Mesenchymal stem cell (in vitro differentiated cells and primary cell): Measurements from ENCODE around the gene MIPEP.

Experiments used
- DNase-seq: peaks from one replicate; pipeline ENCODE4 v3.0.0-alpha.2; 2013
- H2AFZ ChIP-seq: one replicate; pipeline ENCODE4 v1.6.1; 2013; ENCODE audit warnings: low read depth, mild to moderate bottlenecking, control low read depth, inconsistent platforms, low read length, moderate library complexity
- H2AK5ac ChIP-seq: 2 replicates; pipeline ENCODE4 v1.6.1; 2013; ENCODE audit warnings: low read length, moderate library complexity, mild to moderate bottlenecking, inconsistent platforms; ENCODE audit not compliant: severe bottlenecking
- H2BK120ac ChIP-seq: one replicate; pipeline ENCODE4 v1.6.1; 2013; ENCODE audit warnings: low read depth, mild to moderate bottlenecking, inconsistent platforms, low read length, moderate library complexity
- H2BK12ac ChIP-seq, 2 experiments: one replicate each; pipeline ENCODE4 v1.6.1; 2013; ENCODE audit warnings: inconsistent platforms in 2 of 2, low read length in 2 of 2, mild to moderate bottlenecking in 2 of 2, moderate library complexity in 2 of 2, control low read depth in 1 of 2
- H2BK15ac ChIP-seq: one replicate; pipeline ENCODE4 v1.6.1; 2013; ENCODE audit warnings: mild to moderate bottlenecking, low read depth, inconsistent platforms; ENCODE audit not compliant: poor library complexity, severe bottlenecking
- H2BK5ac ChIP-seq: 2 replicates; pipeline ENCODE4 v1.6.1; 2013; ENCODE audit warnings: low read depth, mild to moderate bottlenecking, low read length, control low read depth, inconsistent platforms; ENCODE audit not compliant: poor library complexity, severe bottlenecking
- H3K14ac ChIP-seq, 2 experiments: one replicate each; pipeline ENCODE4 v1.6.1; 2013; ENCODE audit warnings: inconsistent platforms in 2 of 2, low read length in 2 of 2, control low read depth in 1 of 2, mild to moderate bottlenecking in 1 of 2, moderate library complexity in 1 of 2
- H3K18ac ChIP-seq, 2 experiments: one replicate each; pipeline ENCODE4 v1.6.1; 2013; ENCODE audit warnings: inconsistent platforms in 2 of 2, low read length in 2 of 2, control low read depth in 1 of 2, low read depth in 1 of 2, mild to moderate bottlenecking in 1 of 2
- H3K23ac ChIP-seq, 2 experiments: one replicate each; pipeline ENCODE4 v1.6.1; 2013; ENCODE audit warnings: inconsistent platforms in 2 of 2, low read length in 2 of 2, mild to moderate bottlenecking in 2 of 2, moderate library complexity in 2 of 2, control low read depth in 1 of 2
- H3K27ac ChIP-seq: 2 replicates; pipeline ENCODE4 v1.5.1; 2013; ENCODE audit warnings: mild to moderate bottlenecking, moderate library complexity, low read length, control low read depth, inconsistent platforms; ENCODE audit not compliant: poor library complexity, severe bottlenecking
- H3K27me3 ChIP-seq, 2 experiments: 2 replicates each; pipeline versions ENCODE4 v1.6.1 to v1.7.0; 2013; ENCODE audit warnings: low read length in 2 of 2, mild to moderate bottlenecking in 2 of 2, moderate library complexity in 2 of 2, control low read depth in 1 of 2, inconsistent platforms in 1 of 2; ENCODE audit not compliant: control insufficient read depth in 1 of 2, insufficient read depth in 1 of 2
- H3K36me3 ChIP-seq, 2 experiments: 2 replicates each; pipeline versions ENCODE4 v1.6.1 to v1.7.0; 2013; ENCODE audit warnings: low read length in 2 of 2, control low read depth in 1 of 2, inconsistent platforms in 1 of 2, low read depth in 1 of 2, mild to moderate bottlenecking in 1 of 2; ENCODE audit not compliant: insufficient read depth in 2 of 2, control insufficient read depth in 1 of 2
- H3K4ac ChIP-seq, 2 experiments: one replicate each; pipeline ENCODE4 v1.6.1; 2013; ENCODE audit warnings: inconsistent platforms in 2 of 2, low read length in 2 of 2, mild to moderate bottlenecking in 2 of 2, moderate library complexity in 2 of 2, control low read depth in 1 of 2, low read depth in 1 of 2
- H3K4me1 ChIP-seq: 2 replicates; pipeline ENCODE4 v1.6.1; 2013; ENCODE audit warnings: low read depth, low read length, control low read depth; ENCODE audit not compliant: control insufficient read depth, insufficient read depth
- H3K4me2 ChIP-seq: 2 replicates; pipeline ENCODE4 v1.6.1; 2013; ENCODE audit warnings: low read length, mild to moderate bottlenecking, inconsistent platforms; ENCODE audit not compliant: poor library complexity, severe bottlenecking
- H3K4me3 ChIP-seq, 2 experiments: 2 replicates each; pipeline versions ENCODE4 v1.5.1 to v1.7.0; 2013; ENCODE audit warnings: low read length in 2 of 2, mild to moderate bottlenecking in 2 of 2, control low read depth in 1 of 2, low read depth in 1 of 2; ENCODE audit not compliant: insufficient read depth in 1 of 2
- H3K79me1 ChIP-seq: replicated peaks from 2 replicates; pipeline ENCODE4 v1.6.1; 2013; ENCODE audit warnings: mild to moderate bottlenecking, control low read depth, low read length, inconsistent platforms; ENCODE audit not compliant: poor library complexity, severe bottlenecking
- H3K9ac ChIP-seq: 2 replicates; pipeline ENCODE4 v1.7.0; 2013; ENCODE audit warnings: mild to moderate bottlenecking, low read length, moderate library complexity
- H3K9me3 ChIP-seq: 2 replicates; pipeline ENCODE4 v1.7.0; 2013; ENCODE audit warnings: mild to moderate bottlenecking, low read length; ENCODE audit not compliant: control insufficient read depth
- H4K8ac ChIP-seq: one replicate; pipeline ENCODE4 v1.6.1; 2013; ENCODE audit warnings: inconsistent platforms, mild to moderate bottlenecking, low read length, moderate library complexity
- H4K91ac ChIP-seq: one replicate; pipeline ENCODE4 v1.6.1; 2013; ENCODE audit warnings: mild to moderate bottlenecking, low read length, inconsistent platforms
- WGBS: methylation state at CpG from one replicate; pipeline ENCODE4 v1.1.7; 2013; ENCODE audit warnings: mixed read lengths; 5-methylcytosine and 5-hydroxymethylcytosine counted together

MIPEP gene

GRCh38 chr13:23710366-23710765 is 178.8 kb downstream of the MIPEP start:
- Histone ChIP-seq H3K4me3 (no peak overlapping the region), H3K27me3 (peaks cover 0 to 14% of the 10 kb centered on the region in 2 experiments), H3K14ac (no peak overlapping the region), H3K27ac (no peak overlapping the region), H4K8ac (no peak overlapping the region), H3K9ac (no peak overlapping the region), H2AK5ac (no peak overlapping the region), H2BK12ac (no peak overlapping the region), H2BK5ac (no peak overlapping the region), H2BK15ac (no peak overlapping the region), H3K4ac (no peak overlapping the region), H3K23ac (no peak overlapping the region), H3K9me3 (no peaks in the 10 kb centered on the region), H2BK120ac (no peak overlapping the region), H3K18ac (no peak overlapping the region), H3K4me2 (no peak overlapping the region), H4K91ac (no peak overlapping the region), H3K36me3 (no peaks in the 10 kb centered on the region), H3K4me1 (no peaks in the 10 kb centered on the region), H3K79me1 (no peaks in the 10 kb centered on the region), H2AFZ (no peak overlapping the region)
- no peak for DNase-seq
- no CpG with 5 or more reads among the region's 1 CpG for WGBS

DNA sequence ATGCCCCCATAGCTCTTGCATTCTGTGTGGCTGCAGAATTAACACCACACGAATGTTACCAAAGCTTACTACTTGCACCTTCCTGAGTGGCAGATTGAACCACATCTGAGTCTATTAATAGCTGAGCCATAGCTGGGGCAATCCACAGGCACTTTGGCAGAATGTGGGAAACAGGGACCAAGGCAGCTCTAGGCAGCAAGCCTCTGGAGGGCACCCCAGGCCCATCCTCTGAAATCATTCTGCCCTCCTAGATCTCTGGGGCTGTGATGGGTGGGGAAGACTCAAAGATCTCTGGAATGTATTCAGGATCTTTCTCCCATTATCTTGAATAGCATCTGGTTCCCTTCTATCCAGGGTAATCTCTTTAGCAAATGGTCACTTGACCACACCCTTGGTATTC is 179.7 kb downstream of the MIPEP start:
- no peak overlapping the region for H3K14ac ChIP-seq
- H2BK15ac ChIP-seq, result no peak overlapping the region
- no peak overlapping the region for H2BK120ac ChIP-seq
- no peak overlapping the region for H4K8ac ChIP-seq
- H2AK5ac ChIP-seq, result no peak overlapping the region
- no peak overlapping the region for H2BK5ac ChIP-seq
- no peaks in the 10 kb centered on the region for H3K9me3 ChIP-seq
- H3K9ac ChIP-seq, result no peak overlapping the region
- WGBS, result 100% methylated on average over 1 of the region's 1 CpG
- H3K27me3 ChIP-seq, result peaks cover 0 to 9% of the 10 kb centered on the region in 2 experiments
- H2AFZ ChIP-seq, result no peak overlapping the region
- H3K4ac ChIP-seq, result no peak overlapping the region
- H3K4me1 ChIP-seq, result no peaks in the 10 kb centered on the region
- no peak overlapping the region for H3K4me2 ChIP-seq
- no peaks in the 10 kb centered on the region for H3K79me1 ChIP-seq
- no peak for DNase-seq
- no peak overlapping the region for H3K23ac ChIP-seq
- no peaks in the 10 kb centered on the region for H3K36me3 ChIP-seq
- H2BK12ac ChIP-seq, result no peak overlapping the region
- H3K18ac ChIP-seq, result no peak overlapping the region
- H3K4me3 ChIP-seq, result no peak overlapping the region
- no peak overlapping the region for H4K91ac ChIP-seq
- no peak overlapping the region for H3K27ac ChIP-seq

- no peak overlapping the region for H3K4ac ChIP-seq
- H3K4me2 ChIP-seq, result no peak overlapping the region
- no peak overlapping the region for H2BK12ac ChIP-seq
- no peak overlapping the region for H3K23ac ChIP-seq
- H3K14ac ChIP-seq, result no peak overlapping the region
- no peak overlapping the region for H3K9ac ChIP-seq
- H2BK120ac ChIP-seq, result no peak overlapping the region
- H4K8ac ChIP-seq, result no peak overlapping the region
- H3K18ac ChIP-seq, result no peak overlapping the region
- H3K4me1 ChIP-seq, result peaks cover under 1% of the 10 kb centered on the region
- no peak overlapping the region for H2AK5ac ChIP-seq
- no peak overlapping the region for H2BK15ac ChIP-seq
- no peak for DNase-seq
- peaks cover 0 to 6% of the 10 kb centered on the region in 2 experiments for H3K27me3 ChIP-seq
- no peaks in the 10 kb centered on the region for H3K36me3 ChIP-seq
- no peak overlapping the region for H3K4me3 ChIP-seq
- no peaks in the 10 kb centered on the region for H3K9me3 ChIP-seq
- no peak overlapping the region for H2BK5ac ChIP-seq
- no peak overlapping the region for H2AFZ ChIP-seq
- WGBS, result 89% methylated on average over 2 of the region's 3 CpGs
- H3K79me1 ChIP-seq, result no peaks in the 10 kb centered on the region
- H4K91ac ChIP-seq, result no peak overlapping the region
- no peak overlapping the region for H3K27ac ChIP-seq
Measured at GRCh38 chr13:23707674-23708073, 181.5 kb downstream of the MIPEP start.

DNA sequence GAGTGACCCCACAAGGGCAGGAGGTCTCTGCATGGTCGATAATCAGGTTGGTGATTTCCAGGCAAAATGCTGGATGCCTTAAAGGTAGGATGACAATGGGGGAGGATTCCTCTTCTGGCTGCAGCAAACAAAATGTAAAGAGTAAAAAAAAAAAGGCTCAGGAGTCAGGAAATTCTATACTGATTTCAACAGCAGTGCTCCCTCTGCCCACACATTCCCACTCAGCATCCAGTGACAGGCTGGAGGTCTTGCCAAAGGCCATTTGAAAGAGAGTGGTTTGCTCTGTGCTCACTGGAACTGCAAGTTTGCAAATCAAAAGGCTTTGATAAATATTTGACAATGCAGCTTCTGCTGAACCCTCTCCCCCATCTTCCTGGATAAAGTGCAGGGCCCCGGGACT is 183.6 kb downstream of the MIPEP start:
- 84% methylated on average over 1 of the region's 2 CpGs for WGBS

More for the DNA sequence above, 183.6 kb downstream of the MIPEP start:
- Histone ChIP-seq H4K91ac (no peak overlapping the region), H3K4me3 (no peak overlapping the region), H3K4me1 (peaks cover 14% of the 10 kb centered on the region), H3K18ac (no peak overlapping the region), H3K9me3 (no peaks in the 10 kb centered on the region), H3K36me3 (no peaks in the 10 kb centered on the region), H4K8ac (no peak overlapping the region), H3K27ac (no peak overlapping the region), H3K27me3 (peaks cover 0 to 6% of the 10 kb centered on the region in 2 experiments), H2BK120ac (no peak overlapping the region), H3K14ac (no peak overlapping the region), H2BK5ac (no peak overlapping the region), H3K79me1 (no peaks in the 10 kb centered on the region), H3K23ac (no peak overlapping the region), H2BK12ac (no peak overlapping the region), H2AK5ac (no peak overlapping the region), H3K4me2 (no peak overlapping the region), H2AFZ (no peak overlapping the region), H3K4ac (no peak overlapping the region), H2BK15ac (no peak overlapping the region), H3K9ac (no peak overlapping the region)
- no peak for DNase-seq
